ENCODE measurements around the gene BTBD16.

GRCh38 chr10:122251459-122252255, 19.4 kb upstream of the BTBD16 start:
- no peak for TF ChIP-seq POLR2AphosphoS5 (IDR thresholded peaks at IDR 0.05)
- TF ChIP-seq POLR2A (IDR thresholded peaks at IDR 0.05): no peak
- TF ChIP-seq CTCF (IDR thresholded peaks at IDR 0.05): no peak
- TF ChIP-seq EP300 (IDR thresholded peaks at IDR 0.05): no peak
